HG03196 (cell line): ENCODE measurements around the gene SIGLEC8.
A peak's percentile ranks its signal among the peaks of the same experiment; 100 is the strongest.
"Not testable (repeated sequence)": the region's sequence is repeated elsewhere in the genome, so short reads cannot be mapped to it uniquely, and the experiment has no call there.

Experiments used
- ATAC-seq: cut with Tn5 transposase; IDR thresholded peaks from one replicate; pipeline ENCODE4 v1.9.1; 2021; ENCODE audit not compliant: unreplicated experiment

Gene SIGLEC8

DNA sequence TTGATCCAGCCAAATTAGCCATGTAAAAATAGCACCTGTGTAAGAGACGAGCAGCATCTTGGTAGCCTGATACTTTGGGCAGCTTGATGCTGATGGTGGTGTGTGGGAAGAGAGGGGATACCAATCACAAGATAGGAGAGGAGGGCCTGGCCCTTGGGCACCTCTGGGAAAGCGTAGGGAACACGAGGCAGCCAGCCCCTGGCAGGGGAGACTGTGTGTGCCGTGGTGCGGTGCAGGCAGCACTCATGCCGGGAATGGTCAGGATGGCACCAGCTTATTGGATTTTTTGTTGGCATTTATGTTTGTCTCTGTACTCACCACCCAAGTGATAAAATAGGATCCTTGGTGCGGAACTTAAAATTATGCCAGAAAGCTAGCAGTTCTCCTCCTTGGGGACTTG lies 10.2 kb downstream of the SIGLEC8 start:
- no peak for ATAC-seq

DNA sequence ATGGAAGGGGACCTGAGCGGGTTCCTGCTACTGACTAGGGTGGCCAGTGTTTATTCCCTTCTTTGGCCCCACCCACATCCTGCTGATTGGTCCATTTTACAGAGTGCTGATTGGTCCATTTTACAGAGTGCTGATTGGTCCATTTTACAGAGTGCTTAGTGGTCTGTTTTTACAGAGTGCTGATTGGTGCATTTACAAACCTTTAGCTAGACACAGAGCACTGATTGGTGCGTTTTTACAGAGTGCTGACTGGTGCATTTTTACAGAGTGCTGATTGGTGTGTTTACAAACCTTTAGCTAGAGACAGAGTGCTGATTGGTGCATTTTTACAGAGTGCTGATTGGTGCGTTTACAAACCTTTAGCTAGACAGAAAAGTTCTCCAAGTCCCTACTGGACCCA lies 10.7 kb downstream of the SIGLEC8 start:
- not testable (repeated sequence) for ATAC-seq

DNA sequence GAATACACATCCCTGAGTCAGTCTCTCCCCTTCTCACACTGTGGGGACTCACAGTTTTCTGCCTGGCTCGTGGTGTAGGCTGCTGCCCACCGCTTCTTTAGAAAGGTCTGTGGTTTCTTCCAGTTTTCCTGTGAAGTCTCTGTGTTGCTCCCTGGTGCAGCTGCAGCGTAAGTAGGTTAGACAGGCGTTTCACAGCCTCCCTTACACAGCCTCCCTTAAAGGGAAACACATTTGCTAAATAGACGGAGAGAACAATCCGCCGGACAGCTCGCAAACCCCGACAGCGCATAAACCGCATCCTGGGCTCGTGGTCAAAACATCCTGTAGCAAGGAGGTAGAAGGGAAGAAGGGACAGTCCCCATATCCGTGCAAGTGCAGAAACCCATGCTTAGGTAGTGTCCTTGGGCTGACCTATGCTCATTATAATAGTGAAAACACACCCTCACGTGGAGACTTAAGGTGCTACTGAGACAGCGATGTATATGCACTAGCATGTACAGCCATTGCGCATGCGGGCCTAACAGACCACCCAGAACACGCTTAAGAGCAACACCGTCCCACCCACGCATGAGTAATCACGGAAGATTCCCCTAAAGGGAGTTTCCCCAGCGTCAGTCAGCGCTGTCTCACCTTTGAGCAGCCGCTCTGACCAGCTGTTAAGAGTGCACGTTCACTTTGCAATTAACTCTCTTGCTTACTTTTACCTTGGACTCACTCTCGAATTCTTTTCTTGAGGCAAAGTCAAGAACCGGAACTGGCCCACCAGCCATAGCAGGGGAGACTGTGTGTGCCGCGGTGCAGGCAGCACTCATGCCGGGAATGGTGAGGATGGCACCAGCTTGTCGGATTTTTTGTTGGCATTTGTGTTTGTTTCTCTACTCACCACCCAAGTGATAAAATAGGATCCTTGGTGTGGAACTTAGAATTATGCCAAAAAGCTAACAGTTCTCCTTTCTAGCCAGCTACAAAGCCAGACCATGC lies 16.6 kb downstream of the SIGLEC8 start:
- ATAC-seq = peak; percentile 92

DNA sequence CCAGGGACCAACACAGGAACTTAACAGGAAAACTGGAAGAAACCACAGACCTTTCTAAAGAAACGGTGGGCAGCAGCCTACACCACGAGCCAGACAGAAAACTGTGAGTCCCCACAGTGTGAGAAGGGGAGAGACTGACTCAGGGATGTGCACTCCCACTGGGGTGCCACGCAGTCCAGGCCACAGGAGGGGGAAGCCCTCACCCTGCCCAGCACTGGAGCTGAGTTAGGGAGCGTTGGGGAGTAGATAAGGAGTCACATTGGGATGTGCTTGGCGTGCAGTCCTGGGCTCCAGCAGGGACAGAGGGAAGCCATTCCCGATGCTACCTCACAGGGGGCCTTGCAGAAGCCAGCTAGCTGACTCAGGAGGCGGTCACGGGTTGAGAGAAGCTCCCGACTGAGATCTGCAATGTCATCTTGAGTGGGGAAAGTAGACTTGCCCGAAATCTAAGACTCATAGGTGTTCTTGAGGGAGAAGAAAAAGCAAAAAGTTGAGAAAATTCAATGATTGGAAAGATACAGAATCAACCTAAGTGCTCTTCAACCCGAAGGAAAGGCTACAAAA lies 17.3 kb downstream of the SIGLEC8 start:
- ATAC-seq = no peak

DNA sequence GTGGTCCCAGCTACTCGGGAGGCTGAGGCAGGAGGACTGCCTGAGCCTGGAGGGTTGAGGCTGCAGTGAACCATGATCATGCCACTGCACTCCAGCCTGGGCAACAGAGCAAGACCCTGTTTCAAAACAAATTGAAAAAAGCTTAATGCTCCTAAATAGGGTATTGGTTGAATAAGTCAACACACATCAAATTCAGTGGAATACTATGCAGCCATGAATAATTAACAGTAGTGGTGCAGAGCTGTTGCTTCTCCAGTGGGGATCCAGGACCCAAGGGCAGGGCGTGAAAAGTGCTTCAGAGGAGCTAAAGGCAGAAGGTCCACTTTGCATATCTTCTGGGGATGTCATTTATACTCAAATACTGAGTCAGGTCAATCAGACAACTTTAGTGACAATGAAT lies 18.2 kb downstream of the SIGLEC8 start:
- ATAC-seq = no peak

DNA sequence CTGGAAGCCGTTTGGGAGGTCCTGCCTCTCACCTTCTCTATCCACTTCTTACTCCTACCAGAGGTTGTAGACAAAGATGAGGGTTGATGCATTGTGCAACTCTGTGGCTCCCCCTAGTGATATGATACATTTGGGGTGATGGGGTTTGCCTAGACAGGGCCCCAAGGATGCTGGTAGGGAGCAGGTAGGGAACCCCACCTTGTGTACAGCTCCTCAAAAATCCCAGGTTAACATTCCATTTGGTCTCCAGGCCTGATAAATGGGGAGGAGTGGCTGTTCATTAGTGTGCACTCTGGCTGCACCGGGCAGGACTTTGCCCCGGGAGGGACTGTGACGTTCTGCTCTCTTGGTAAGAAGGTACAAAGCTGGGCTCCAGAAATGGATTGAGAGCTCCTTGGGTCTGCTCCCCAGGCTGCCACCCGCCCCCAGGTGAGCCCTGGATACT lies 19.2 kb downstream of the SIGLEC8 start:
- ATAC-seq = no peak

DNA sequence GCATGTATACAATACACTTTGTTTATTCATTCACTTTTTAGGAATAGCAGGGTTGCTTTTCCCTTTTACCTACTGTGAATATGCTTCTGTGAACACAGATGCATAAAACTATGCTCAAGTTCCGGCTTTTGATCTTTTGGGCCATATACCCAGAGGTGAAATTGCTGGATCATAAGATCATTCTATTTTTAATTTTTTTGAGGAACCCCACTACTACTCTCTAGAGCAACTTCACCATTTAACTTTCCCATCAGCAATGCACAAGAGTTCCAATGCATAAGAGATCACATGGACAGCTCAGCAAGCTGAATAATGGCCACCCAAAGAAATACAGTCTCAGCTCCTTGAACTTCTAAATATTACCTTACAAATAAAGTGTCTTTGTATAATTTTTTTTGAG lies 23.8 kb downstream of the SIGLEC8 start:
- ATAC-seq = no peak

DNA sequence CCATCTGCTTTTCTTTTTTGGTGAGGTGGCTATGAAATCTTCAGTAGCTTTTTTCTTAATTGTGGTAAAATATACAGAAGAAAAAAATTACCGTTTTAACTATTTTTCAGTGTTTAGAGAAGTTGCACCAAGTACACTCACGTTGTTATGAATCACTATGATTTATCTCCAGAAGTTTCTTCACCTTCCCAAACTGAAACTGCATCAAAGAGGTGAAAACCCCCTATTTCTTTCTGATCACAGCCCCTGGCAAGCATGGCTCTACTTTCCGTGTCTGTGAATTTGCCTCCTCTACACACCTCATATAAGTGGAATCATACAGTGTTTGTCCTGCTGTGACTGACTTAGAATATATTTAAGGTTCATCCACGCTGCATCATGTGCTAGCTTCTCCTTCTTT lies 25.2 kb downstream of the SIGLEC8 start:
- no peak for ATAC-seq

DNA sequence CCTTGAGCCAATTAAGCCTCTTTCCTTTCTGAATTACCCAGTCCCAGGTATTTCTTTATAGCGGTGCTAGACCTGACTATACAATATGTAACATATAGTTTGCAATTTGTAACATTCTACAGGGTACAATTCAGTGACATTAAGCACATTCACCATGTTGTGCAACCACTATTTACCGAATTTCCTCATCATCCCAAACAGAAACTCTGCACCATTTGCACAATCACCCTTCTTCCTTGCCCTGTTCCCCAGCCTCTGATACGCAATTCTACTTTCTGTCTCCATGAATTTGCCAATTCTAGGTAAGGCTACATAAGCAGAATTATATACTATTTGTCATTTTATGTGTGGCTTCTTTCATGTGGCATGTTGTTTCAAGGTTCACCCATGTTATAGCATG lies 27.1 kb downstream of the SIGLEC8 start:
- ATAC-seq = no peak

DNA sequence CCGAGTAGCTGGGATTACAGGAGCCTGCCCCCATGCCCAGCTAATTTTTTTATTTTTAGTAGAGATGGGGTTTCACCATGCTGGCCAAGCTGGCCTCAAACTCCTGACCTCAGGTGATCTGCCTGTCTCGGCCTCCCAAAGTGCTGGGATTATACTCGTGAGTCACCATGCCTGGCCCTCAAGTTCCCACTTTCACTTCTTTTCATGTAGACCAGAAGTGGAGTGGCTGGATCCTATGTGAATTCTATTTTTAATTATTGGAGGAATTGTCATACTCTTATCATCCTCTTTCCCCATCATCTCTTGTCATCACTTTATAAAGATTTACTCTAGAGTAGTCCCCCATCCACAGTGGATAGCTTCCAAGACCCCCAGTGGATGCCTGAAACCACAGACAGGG lies 28.0 kb downstream of the SIGLEC8 start:
- ATAC-seq = no peak

DNA sequence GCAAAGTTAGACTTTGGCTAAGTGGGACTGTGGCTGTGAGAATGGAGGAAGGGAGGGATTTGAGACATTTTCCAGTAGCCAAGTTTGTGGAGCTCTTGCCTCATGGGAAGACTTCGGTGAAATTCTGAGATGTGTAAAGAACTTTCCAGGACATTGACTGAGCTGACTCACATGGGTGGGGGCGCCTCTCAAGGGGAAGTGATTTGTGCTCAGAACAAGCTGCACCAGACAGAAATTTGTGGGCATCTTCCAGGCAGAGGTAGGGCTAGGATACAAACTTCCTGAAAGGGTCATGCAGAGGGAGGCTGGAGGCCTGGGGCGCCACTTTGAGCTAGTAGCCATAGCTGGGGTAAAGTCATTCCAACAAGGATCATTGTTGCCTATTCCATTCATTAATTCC lies 31.1 kb downstream of the SIGLEC8 start:
- no peak for ATAC-seq

DNA sequence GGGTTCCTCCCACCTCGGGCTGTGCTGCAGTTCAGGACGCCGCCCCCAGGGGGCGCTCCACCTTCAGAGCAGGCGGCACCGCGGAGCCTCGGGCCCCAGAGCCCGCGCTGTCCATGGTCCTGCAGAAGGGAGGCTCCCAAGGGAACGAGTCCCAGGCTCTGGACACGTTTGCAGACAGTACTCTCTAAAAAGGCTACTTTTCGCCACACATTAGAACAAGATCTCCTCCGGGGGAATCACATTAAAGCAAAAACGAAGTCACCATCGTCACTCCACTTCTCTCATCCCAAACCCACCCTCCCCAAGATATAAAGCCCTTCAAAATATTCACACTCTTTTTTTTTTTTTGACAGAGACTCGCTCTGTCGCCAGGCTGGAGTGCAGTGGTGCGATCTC lies 36.2 kb downstream of the SIGLEC8 start:
- ATAC-seq = no peak

DNA sequence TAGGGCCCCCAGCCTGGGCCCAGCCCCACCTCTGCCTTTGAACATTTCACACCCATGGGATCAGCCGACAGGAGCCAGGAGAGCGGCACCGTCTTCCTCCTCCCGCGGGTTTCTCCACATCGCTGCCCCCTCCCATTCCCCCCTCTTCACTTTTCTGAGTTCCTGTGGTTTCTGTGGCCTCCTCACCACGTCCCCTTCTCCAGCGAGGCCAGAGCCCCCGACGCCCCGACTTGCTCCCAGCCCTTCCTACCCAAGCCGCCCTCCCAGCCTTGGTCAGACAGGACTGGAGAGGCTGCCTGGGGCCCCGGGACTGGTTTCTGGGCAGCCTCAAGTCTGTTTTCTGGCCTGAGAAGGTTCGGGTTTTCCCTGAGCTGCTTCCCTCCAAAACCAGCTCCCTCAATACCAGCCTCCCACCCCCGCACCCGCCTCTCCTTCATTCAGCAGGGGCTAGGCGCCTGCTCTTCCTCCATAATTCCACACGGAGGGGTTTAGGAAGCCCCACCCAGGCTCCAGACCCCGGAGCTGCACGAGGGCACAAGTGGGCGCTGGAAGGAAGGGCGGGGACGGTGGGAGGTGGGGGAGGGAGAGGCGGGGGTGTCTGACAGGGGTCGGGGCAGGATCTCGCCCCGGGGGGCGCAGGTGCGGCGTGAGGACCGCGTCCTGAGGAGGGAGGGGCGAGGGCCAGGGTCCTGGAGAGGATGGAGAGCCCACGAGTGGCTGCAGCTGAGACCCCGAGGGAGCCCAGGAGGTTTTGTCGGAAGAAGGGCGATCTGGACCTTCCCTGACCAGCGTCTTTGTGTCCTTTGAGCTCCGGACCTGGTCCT lies 36.8 kb downstream of the SIGLEC8 start:
- ATAC-seq = no peak

DNA sequence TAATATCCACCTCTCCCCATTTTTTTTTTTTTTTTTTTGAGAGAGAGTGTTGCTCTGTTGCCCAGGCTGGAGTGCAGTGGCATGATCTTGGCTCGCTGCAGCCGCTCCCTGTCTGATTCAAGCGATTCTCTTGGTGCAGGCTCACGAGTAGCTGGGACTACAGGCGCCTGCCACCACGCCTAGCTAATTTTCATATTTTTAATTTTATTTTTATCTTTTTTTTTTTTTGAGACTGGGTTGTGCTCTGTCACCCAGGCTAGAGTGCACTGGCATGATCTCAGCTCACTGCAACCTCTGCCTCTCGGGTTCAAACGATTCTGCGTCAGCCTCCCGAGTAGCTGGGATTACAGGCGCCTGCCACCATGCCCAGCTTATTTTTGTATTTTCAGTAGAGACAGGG lies 37.7 kb downstream of the SIGLEC8 start:
- not testable (repeated sequence) for ATAC-seq

DNA sequence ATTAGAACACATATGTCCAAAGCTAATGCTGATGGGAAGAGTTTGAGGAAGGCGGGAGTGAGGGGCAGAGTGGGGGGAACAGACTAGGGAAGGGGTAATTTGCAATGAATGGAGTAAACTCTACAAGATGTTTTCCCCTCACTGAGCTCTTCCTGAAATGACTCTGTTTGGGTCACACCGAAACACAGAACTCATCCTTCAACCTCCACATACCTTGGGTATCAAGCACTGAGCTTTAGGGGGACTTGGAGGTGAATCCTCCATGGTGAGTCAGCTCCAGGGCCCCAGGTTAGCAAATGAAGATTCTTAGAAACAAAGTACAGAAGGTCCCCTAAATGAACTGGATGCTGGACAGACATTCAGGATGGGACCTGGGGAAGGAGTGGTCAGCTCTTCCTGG lies 39.5 kb downstream of the SIGLEC8 start:
- no peak for ATAC-seq

DNA sequence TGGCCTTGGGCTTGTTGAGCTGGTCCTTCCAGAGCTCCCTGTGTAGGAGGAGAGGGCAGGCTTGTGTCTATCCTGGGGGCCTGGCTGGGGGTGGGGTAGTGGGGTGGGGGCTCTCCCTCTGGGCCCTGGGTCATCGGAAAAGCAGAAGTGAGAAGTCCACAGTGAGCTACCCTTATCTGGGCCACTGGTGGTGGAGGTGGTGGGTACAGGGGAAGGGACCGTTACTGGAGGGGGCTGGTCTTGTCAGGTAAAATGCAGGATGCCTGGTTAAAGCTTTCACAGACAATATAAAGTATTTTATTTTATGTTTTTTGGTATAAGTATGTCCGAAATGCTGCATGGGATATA lies 40.5 kb downstream of the SIGLEC8 start:
- ATAC-seq = peak; percentile 36

DNA sequence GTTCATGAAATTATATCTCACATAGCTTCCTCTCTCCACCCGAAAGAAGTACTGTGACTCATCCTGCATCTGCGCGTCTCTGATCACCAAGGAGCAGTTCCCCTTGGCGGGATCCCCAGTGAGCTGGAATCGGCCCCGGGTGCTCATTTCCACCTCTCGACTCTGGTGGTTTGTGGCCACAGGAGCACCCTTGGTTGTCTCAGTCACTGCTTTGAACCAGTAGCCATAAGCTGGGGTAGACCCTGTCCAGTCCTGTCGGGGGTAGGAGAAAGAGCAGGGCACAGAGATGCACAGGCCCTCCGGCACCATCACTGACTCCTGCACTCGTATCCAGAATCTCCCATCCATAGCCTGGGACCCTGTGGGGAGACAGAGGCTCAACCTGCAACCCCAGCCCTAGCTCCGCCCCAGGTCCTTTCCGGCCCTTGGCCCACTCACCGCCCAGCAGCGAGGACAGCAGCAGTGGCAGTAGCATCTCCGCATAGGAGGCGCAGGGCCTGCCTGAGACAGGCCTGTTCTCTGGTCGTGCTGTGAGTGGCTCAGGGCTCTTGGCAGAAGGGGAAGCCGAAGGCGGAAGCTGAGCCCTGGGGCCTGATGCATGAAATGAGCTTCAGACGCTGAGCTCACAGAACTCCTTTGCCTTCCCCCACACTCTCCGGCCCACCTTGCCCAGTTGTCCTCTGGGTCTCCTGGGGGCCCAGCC lies 41.0 kb downstream of the SIGLEC8 start, which contains the start of gene SIGLEC10:
SIGLEC10 (minus strand) TSS at position 536 of the 703 bp plus-strand sequence; CDS start at position 475, 61 bp downstream.
- peak; percentile 46 for ATAC-seq

DNA sequence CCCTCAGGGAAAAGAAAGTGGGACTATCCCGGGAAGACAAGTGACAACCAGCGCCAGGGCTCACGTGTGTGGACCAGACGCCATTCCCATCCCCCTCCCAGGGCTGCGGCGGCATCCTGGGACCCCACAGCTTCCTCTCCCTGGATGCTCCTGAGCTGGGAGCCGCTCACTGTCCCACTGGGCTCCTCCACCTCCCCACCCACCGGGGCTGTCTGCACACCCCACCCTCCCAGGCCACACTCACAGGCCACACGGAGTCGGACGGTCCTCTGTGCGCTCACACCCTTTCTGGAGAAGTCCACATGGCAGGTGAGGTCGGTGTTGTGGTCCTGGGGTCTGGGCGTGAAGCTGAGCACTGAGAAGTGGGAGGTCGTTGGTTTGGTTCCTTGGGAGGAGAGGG lies 41.8 kb downstream of the SIGLEC8 start:
- not testable (repeated sequence) for ATAC-seq

DNA sequence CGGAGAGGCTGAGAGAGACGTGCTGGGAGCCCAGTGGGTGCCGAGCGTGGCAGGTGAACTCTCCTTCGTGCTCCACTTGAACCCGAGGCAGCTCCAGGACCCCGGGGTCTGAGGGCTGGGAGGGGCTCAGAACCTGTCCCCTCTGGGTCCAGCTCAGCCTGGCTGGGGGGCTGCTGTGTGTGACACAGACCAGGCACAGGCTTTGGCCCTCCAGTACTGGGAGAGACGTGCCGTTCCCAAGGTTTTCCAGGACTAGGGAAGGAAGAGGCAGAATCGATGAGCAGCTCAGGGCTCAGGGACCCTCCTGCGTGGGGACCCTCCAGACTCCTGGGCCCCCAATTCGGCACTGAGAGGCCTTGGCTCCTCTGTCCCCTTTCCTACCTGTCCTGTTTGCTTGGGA lies 43.1 kb downstream of the SIGLEC8 start:
- ATAC-seq = no peak

DNA sequence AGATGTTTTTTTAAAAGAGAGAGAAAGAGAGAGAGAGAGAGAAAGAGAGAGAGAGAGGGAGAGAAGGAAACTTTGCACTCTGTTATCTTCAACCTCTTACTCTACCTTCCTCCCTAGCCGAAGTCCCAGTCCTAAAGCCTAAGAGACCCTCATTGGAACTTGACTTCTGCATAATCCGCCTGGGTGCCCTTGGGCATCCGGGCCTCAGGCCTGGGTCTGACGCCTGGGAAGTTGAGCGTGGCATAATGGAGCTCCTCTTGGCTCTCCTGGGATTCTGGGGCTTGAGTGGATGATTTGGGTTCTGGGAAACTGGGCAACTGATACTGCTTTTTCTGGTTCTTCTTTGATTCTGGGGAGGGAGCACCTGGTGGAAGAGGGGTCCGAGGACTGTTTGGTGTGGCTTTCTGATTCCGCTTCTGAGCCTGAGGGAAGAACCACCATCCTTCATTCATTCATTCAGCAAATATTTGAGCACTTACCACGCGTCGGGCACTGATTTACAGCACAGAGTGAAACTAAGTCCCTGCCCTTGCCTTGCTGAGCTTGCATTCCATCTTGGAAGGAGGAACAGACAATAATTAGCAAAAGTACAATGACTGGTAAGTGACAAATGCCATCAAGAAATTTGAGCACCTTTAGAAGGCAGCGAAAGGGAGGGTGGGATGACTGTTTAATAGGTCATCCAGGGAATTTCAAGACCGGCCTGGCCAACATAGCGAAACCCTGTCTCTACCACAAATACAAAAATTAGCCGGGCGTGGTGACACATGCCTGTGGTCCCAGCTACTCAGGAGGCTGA lies 47.1 kb downstream of the SIGLEC8 start:
- no peak for ATAC-seq
